Inferior parietal cortex (tissue), 1 donor: ENCODE results near the gene KIAA1671.

ENCODE experiments used
- DNase-seq: peaks from one replicate; pipeline ENCODE4 v3.0.0-alpha.2; 2016; ENCODE audit errors: extremely low spot score

The KIAA1671 gene

DNA sequence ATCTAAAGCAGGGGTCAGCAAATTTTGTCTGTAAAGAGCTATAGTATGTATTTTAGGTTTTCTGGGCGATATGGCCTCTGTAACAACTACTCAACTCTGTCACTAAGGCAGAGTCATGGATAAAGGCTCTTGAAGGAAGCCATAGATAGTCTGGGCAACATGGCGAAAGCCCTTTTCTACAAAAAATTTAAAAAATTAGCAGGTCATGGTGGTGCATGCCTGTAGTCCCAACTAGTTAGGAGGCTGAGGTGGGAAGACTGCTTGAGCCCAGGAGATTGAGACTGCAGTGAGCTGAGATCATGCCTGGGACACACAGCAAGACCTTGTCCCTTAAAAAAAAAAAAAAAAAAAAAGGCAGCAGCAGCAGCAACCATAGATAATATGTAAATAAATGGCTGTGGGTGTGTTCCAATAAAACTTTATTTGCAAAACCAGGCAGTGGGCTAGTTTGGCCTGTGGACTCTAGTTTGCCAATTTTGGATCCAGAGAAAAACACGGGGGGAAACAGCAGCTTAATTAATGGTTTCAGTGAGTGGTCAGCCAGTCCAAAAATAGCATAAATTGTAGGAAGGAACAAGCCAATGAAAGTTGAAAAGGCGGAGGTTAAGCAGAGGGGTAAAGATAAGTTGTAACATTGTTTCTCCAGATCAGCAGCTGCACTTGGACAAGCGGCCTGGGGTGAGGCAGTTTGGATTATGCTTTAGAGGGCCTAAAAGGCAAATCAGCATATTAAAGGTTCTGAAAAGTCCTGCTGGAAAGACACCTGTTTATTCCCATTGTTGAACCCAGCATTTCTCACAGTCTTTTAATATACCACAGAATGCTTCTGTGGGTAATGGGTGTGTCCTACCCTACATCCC is 62.6 kb downstream of the KIAA1671 start:
- DNase-seq = no peak

GRCh38 chr22:25016311-25016710 is 63.8 kb downstream of the KIAA1671 start:
- no peak for DNase-seq

GRCh38 chr22:25018009-25018408 is 65.5 kb downstream of the KIAA1671 start:
- DNase-seq = no peak

DNA sequence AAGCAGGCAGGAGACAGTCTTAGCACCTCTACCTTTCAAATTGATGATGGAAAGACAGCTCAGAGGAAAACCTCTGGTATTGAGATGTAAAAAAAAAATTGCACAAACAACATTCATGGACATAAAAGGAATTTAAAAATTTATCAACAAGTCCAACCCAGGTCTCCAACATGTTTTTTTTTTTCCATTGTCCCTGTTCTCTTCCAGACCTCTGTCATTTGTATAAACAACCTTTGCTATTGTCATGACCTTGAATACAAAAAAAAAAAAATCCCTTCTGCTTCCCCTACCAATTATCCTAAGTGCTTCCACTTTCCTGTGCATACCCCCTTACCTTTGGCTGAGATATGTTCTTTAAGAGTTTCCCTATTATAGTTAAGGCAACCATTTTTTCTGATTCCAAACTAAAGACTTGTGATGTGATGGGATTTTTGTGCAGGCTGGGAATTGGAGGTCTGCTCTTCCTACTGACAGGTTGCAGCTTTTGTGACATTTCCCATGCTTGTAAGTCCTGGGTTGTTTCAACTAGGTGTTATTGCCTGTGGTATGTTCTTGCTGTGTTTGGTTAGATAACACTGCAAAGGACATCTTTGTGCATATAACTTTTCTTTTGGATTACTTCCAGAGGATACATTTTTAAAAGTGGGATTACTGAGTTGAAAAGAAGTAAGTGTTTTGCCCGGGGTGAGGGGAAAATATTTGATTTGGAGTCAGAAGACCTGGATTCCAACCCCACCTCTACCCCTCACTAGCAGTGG is 67.1 kb downstream of the KIAA1671 start:
- no peak for DNase-seq

- DNase-seq = peak; percentile 36
Measured at GRCh38 chr22:25021409-25021808, 68.9 kb downstream of the KIAA1671 start.

DNA sequence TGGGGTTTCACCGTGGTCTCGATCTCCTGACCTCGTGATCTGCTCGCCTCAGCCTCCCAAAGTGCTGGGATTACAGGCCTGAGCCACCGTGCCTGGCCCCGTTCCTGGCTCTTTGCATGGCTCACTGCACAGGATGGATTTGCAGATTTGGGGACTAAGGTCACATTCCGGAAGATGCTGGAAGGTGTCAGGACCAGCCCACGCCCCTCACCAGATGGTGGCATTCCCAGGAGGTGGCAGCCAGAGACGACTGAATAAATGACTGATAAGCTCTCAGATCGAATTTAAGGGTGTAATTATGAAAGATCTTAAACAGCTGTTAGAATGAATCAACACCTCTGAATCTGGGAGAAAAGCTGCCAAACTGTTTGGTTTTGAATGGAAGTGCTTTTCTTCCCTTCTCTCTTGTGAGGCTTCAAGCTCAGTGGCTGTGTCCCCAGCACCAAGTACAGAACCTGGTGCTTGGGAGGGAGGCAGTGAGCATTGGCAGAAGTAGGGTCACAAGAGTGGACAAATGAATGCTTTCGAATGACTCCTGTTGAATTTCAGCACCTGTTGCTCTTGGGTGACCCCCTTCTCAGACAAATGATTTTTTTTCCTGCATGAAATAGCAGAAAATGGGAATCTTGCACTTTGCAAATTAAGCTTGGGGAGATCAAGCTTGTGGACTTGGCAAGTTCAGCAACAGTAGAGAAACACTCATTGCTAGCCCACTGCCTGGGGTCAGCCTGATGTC is 69.6 kb downstream of the KIAA1671 start:
- peak; percentile 39 for DNase-seq

DNA sequence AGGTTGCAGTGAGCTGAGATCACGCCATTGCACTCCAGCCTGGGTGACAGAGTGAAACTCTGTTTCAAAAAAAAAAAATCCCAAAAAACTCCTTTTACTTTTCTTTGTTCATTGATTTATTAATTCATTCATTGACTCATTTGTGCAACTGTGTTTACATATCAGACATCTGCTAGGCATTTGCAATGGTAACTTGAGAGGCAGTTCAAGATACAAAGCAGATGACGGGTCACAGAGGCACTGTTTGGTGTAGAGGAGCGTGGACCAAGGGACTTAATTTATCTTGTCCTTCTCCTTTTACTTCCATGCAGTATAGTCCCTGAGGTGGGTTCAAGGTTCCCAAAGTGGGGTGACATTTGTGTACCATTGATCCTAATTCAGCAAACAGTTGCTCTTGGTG is 71.4 kb downstream of the KIAA1671 start:
- DNase-seq = no peak

DNA sequence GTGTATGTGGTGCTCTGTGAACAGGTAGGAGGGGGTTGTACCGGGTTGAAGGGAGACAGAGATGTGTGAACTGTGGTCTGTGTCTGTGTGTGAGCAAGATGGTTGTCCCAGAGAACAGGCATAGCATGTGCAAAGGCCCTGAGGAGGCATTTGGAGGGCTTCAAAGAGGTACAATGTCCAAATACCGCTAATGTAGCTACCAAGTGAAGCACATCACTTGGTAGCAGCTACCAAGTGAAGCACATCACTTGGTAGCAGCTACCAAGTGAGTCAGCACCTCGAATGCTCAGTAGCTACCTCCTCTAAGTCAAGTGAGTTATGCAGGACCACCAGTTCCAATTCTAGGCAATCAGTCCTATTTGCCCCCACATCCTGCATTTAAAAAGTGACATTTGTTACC is 72.4 kb downstream of the KIAA1671 start:
- no peak for DNase-seq

GRCh38 chr22:25025491-25026400 is 73.2 kb downstream of the KIAA1671 start:
- peak; percentile 24 for DNase-seq

- no peak for DNase-seq
Measured at GRCh38 chr22:25027043-25027906, 74.8 kb downstream of the KIAA1671 start.

DNA sequence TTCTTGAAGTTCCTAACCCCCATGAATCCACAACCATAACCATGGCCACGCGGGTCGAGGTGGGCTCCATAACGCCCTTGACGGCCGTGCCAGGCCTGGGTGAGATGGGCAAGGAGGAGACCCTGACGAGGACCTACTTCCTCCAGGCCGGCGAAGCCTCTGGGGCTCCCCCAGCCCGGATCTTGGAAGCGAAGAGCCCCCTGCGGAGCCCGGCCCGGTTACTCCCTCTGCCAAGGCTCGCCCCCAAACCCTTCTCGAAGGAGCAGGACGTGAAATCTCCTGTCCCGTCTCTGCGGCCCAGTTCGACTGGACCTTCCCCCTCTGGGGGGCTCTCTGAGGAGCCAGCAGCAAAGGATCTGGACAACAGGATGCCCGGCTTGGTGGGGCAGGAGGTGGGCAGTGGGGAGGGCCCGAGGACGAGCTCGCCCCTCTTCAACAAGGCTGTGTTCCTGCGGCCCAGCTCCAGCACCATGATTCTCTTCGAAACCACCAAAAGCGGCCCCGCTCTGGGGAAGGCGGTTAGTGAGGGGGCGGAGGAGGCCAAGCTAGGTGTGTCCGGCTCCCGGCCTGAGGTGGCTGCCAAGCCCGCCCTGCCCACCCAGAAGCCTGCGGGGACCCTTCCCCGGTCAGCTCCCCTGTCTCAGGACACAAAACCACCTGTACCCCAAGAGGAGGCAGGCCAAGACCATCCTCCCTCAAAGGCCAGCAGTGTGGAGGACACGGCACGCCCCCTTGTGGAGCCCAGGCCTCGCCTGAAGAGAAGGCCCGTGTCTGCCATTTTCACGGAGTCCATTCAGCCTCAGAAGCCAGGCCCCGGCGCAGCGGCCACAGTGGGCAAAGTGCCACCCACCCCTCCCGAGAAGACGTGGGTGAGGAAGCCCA is 75.7 kb downstream of the KIAA1671 start:
- DNase-seq = no peak

GRCh38 chr22:25028841-25029141 is 76.3 kb downstream of the KIAA1671 start:
- DNase-seq = no peak

- no peak for DNase-seq
Measured at GRCh38 chr22:25029181-25029580, 76.7 kb downstream of the KIAA1671 start.

DNA sequence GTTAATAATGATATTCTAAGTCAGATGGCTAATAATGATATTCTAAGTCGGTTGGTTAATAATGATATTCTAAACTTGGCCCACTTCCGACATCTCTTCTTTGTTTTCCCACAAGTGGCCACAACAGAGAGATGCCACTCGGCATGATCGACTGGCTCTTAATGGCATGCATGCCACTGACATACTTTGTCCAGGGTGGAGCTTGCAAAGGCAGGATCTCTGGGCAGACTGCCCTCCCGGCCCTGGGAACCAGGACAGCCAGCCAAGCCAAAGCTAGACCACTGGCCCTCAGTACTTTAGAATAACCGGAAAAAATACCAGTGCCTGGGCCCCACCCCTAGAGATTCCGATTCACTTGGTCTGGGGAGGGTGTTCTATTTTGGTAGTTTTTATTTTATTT is 78.1 kb downstream of the KIAA1671 start:
- DNase-seq = no peak

- no peak for DNase-seq
Measured at GRCh38 chr22:25032066-25032465, 79.5 kb downstream of the KIAA1671 start.

DNA sequence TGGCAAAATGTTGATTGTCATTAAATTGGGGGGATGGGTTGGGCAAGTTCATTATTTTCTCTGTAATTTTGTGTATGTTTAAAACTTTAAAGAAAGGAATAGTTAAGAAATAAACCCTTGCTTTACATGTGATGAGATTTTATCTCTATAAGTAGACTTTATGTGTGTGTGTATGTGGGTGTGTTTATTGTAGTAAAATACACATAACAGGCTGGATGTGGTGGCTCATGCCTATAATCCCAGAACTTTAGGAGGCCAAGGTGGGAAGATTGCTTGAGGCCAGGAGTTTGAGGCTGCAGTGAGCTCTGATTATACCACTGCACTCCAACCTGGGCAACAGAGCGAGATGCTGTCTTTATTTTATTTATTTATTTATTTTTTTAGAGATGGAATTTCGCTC is 83.2 kb downstream of the KIAA1671 start:
- DNase-seq = no peak

DNA sequence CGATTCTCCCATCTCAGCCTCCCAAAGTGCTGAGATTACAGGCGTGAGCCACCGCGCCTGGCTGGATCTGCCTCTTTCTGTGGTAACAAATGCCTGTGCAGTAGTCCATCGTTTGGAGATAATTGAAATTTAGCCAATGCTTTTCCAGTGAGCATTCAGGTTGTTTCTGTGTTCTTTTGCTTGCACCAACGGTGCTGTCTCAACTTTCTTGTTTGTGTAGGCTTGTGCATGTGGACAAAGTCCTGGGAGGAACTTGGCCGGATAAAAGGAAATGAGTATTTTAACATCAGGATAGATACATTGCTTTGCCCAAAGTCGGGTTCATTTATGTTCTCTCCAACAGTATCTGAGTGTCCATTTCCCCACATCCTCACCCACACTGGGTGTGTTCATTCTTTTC is 85.7 kb downstream of the KIAA1671 start:
- no peak for DNase-seq

- DNase-seq = no peak
Measured at GRCh38 chr22:25038771-25039170, 86.3 kb downstream of the KIAA1671 start.

DNA sequence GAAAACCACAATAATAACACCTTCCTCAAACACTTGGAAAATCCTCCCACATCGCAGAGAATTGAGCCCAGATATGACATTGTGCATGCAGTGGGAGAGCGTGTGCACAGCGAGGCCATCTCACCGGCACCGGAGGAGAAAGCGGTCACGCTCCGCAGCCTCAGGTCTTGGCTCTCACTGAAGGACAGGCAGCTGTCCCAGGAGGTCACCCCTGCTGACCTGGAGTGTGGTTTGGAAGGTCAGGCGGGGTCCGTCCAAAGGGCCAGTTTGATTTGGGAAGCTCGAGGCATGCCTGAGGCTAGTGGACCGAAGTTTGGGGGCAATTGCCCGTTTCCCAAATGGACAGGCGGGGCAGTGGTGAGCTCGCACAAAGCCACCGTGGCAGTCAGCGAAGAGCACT is 86.7 kb downstream of the KIAA1671 start:
- no peak for DNase-seq

- no peak for DNase-seq
Measured at GRCh38 chr22:25039754-25040153, 87.2 kb downstream of the KIAA1671 start.
